H1 (cell line): Measurements from ENCODE around the gene NPC2. TPM values are rescaled to one million over a fixed set of nuclear protein-coding genes. Genes with fewer than 3 reads are reported as not detected.

ENCODE experiments used
- CTCF ChIA-PET: fragments of 300-600 bp; sonication (Branson Sonifier 250); formaldehyde crosslinking; loops from one replicate; lab custom pipeline; 2021; ENCODE audit not compliant: partially characterized antibody; lab: Charles Lee
- POLR2A ChIA-PET: fragments of 300-600 bp; sonication (Branson Sonifier 250); formaldehyde crosslinking; loops from one replicate; lab custom pipeline; 2021; ENCODE audit warnings: inconsistent platforms; ENCODE audit not compliant: partially characterized antibody; lab: Charles Lee
- DNase-seq, 2 experiments: peaks; one replicate each; pipeline versions ENCODE4 v3.0.0 to v3.0.0-alpha.2; 2010 to 2022; ENCODE audit warnings: low spot score in 2 of 2, low read depth in 1 of 2, mixed read lengths in 1 of 2
- FAIRE-seq: peaks from 2 replicates; lab custom pipeline; 2011; peaks lifted over from hg19 to GRCh38; lab: Jason Lieb, UNC
- H2AFZ ChIP-seq: 2 replicates; pipeline ENCODE4 v1.8.1; 2012; ENCODE audit warnings: low read length, inconsistent platforms
- H2AK5ac ChIP-seq: 2 replicates; pipeline ENCODE4 v1.6.1; 2013; ENCODE audit warnings: low read depth, low read length
- H2BK120ac ChIP-seq: replicated peaks from 2 replicates; pipeline ENCODE3; 2013; ENCODE audit warnings: low read depth, low read length, inconsistent platforms
- H2BK12ac ChIP-seq: 2 replicates; pipeline ENCODE4 v1.6.1; 2013; ENCODE audit warnings: low read depth, low read length
- H2BK15ac ChIP-seq: 2 replicates; pipeline ENCODE4 v1.6.1; 2013; ENCODE audit warnings: low read length
- H2BK20ac ChIP-seq: 2 replicates; pipeline ENCODE4 v1.6.1; 2013; ENCODE audit warnings: low read length
- H2BK5ac ChIP-seq: 2 replicates; pipeline ENCODE4 v1.6.1; 2013; ENCODE audit warnings: low read depth, low read length
- H3K14ac ChIP-seq: 2 replicates; pipeline ENCODE4 v1.6.1; 2013; ENCODE audit warnings: inconsistent platforms; ENCODE audit not compliant: insufficient read length
- H3K18ac ChIP-seq: 2 replicates; pipeline ENCODE4 v1.6.1; 2013; ENCODE audit warnings: low read length; ENCODE audit errors: extremely low read depth
- H3K23ac ChIP-seq: 2 replicates; pipeline ENCODE4 v1.6.1; 2013; ENCODE audit warnings: inconsistent platforms; ENCODE audit not compliant: insufficient read length
- H3K23me2 ChIP-seq: 2 replicates; pipeline ENCODE4 v1.6.1; 2013; ENCODE audit warnings: low read depth, low read length
- H3K27ac ChIP-seq: 2 replicates; pipeline ENCODE4 v1.6.1; 2011; ENCODE audit warnings: low read depth, low read length, inconsistent platforms
- H3K27me3 ChIP-seq, 4 experiments: replicated peaks in 1 of 4; 1 replicate in 1 of 4; 2 replicates in 3 of 4; pipeline versions ENCODE4 v1.6.1 to v1.8.1; 2011 to 2013; ENCODE audit warnings: low read length in 3 of 4, mild to moderate bottlenecking in 3 of 4, inconsistent platforms in 2 of 4, mixed read lengths in 2 of 4, moderate library complexity in 1 of 4; ENCODE audit not compliant: control insufficient read depth in 3 of 4, insufficient read depth in 3 of 4; ENCODE audit errors: extremely low read depth in 1 of 4
- H3K36me3 ChIP-seq, 4 experiments: 2 replicates each; pipeline versions ENCODE4 v1.6.1 to v1.8.1; 2011 to 2013; ENCODE audit warnings: mild to moderate bottlenecking in 4 of 4, low read length in 3 of 4, moderate library complexity in 2 of 4, control low read depth in 1 of 4, inconsistent platforms in 1 of 4; ENCODE audit not compliant: insufficient read depth in 4 of 4, control insufficient read depth in 2 of 4
- H3K4ac ChIP-seq: replicated peaks from 2 replicates; pipeline ENCODE3; 2013; ENCODE audit warnings: low read length, low read depth, mixed read lengths, inconsistent platforms; ENCODE audit not compliant: insufficient read length
- H3K4me1 ChIP-seq, 4 experiments: replicated peaks in 1 of 4; 1 replicate in 1 of 4; 2 replicates in 3 of 4; pipeline versions ENCODE4 v1.6.1 to v1.8.1; 2011 to 2013; ENCODE audit warnings: low read length in 3 of 4, inconsistent platforms in 2 of 4, mixed read lengths in 1 of 4; ENCODE audit not compliant: insufficient read depth in 4 of 4, control insufficient read depth in 3 of 4
- H3K4me2 ChIP-seq, 2 experiments: 2 replicates each; pipeline versions ENCODE4 v1.6.1 to v1.8.1; 2011 to 2013; ENCODE audit warnings: low read depth in 2 of 2, low read length in 2 of 2, control low read depth in 1 of 2, inconsistent platforms in 1 of 2, mild to moderate bottlenecking in 1 of 2; ENCODE audit not compliant: insufficient read depth in 1 of 2
- H3K4me3 ChIP-seq, 4 experiments: fragments of 200-600, 300-600 bp in 1 of 4; sonication (generic), shearing (Covaris generic), sonication (Bioruptor Twin) in 1 of 4; 2 replicates each; pipeline versions ENCODE4 v1.5.1 to v1.8.1; 2011 to 2016; ENCODE audit warnings: low read length in 4 of 4, low read depth in 3 of 4, control low read depth in 2 of 4, inconsistent platforms in 2 of 4, mild to moderate bottlenecking in 2 of 4, mixed read lengths in 1 of 4, moderate library complexity in 1 of 4; ENCODE audit not compliant: insufficient read depth in 2 of 4; ENCODE audit errors: extremely low read depth in 1 of 4
- H3K56ac ChIP-seq: replicated peaks from 2 replicates; pipeline ENCODE3; 2013; ENCODE audit warnings: low read depth, mild to moderate bottlenecking, mixed read lengths, low read length, inconsistent platforms; ENCODE audit not compliant: insufficient read length
- H3K79me1 ChIP-seq: 2 replicates; pipeline ENCODE4 v1.6.1; 2013; ENCODE audit warnings: low read depth, low read length, control low read depth
- H3K79me2 ChIP-seq, 2 experiments: 2 replicates each; pipeline versions ENCODE4 v1.6.1 to v1.8.1; 2012 to 2013; ENCODE audit warnings: low read length in 2 of 2, mild to moderate bottlenecking in 2 of 2, inconsistent platforms in 1 of 2; ENCODE audit not compliant: insufficient read depth in 2 of 2, control insufficient read depth in 1 of 2
- H3K9ac ChIP-seq, 4 experiments: replicated peaks in 1 of 4; 1 replicate in 1 of 4; 2 replicates in 3 of 4; pipeline versions ENCODE4 v1.6.1 to v1.8.1; 2011 to 2013; ENCODE audit warnings: low read depth in 3 of 4, low read length in 3 of 4, control low read depth in 2 of 4, mild to moderate bottlenecking in 2 of 4, moderate library complexity in 2 of 4, inconsistent platforms in 1 of 4; ENCODE audit errors: extremely low read depth in 1 of 4
- H3K9me3 ChIP-seq, 2 experiments: 2 replicates each; pipeline versions ENCODE4 v1.6.1 to v1.8.1; 2012 to 2013; ENCODE audit warnings: mild to moderate bottlenecking in 2 of 2, moderate library complexity in 2 of 2, control low read depth in 1 of 2, inconsistent platforms in 1 of 2, low read depth in 1 of 2, low read length in 1 of 2, mixed read lengths in 1 of 2; ENCODE audit not compliant: insufficient read depth in 2 of 2
- H4K20me1 ChIP-seq, 2 experiments: replicated peaks in 1 of 2; 2 replicates each; pipeline versions ENCODE3 to v1.8.1; 2011 to 2013; ENCODE audit warnings: inconsistent platforms in 2 of 2, low read length in 2 of 2, mild to moderate bottlenecking in 1 of 2; ENCODE audit not compliant: insufficient read depth in 2 of 2, control insufficient read depth in 1 of 2
- H4K5ac ChIP-seq: 2 replicates; pipeline ENCODE4 v1.6.1; 2013; ENCODE audit warnings: low read length, low read depth, mixed read lengths, inconsistent platforms; ENCODE audit not compliant: insufficient read length
- H4K8ac ChIP-seq: 2 replicates; pipeline ENCODE4 v1.8.0; 2013; ENCODE audit warnings: mild to moderate bottlenecking, moderate library complexity, low read length, inconsistent platforms; ENCODE audit not compliant: insufficient read depth; ENCODE audit errors: extremely low read depth
- H4K91ac ChIP-seq: replicated peaks from 2 replicates; pipeline ENCODE3; 2013; ENCODE audit warnings: low read length, mixed read lengths, inconsistent platforms; ENCODE audit not compliant: insufficient read length
- ASH2L ChIP-seq: fragments of 200-600, 300-600 bp; sonication (generic); IDR thresholded peaks from one replicate; pipeline ENCODE4 v1.7.1; 2017; ENCODE audit warnings: low read length
- EP300 ChIP-seq, 2 experiments: IDR thresholded peaks; 1 replicate in 1 of 2; 2 replicates in 1 of 2; pipeline ENCODE4 v1.6.1; 2011 to 2012; ENCODE audit warnings: low read depth in 2 of 2, low read length in 2 of 2, mild to moderate bottlenecking in 2 of 2, borderline replicate concordance in 1 of 2, inconsistent platforms in 1 of 2, moderate library complexity in 1 of 2
- GABPA ChIP-seq: IDR thresholded peaks from 2 replicates; pipeline ENCODE4 v1.6.1; 2011; ENCODE audit warnings: mild to moderate bottlenecking, low read length, moderate library complexity, borderline replicate concordance; ENCODE audit not compliant: insufficient read depth
- HDAC2 ChIP-seq, 2 experiments: fragments of 300-600 bp in 1 of 2; sonication (generic) in 1 of 2; IDR thresholded peaks; 2 replicates each; pipeline ENCODE4 v1.6.1; 2011 to 2012; ENCODE audit warnings: low read depth in 2 of 2, low read length in 2 of 2, mild to moderate bottlenecking in 2 of 2, moderate library complexity in 2 of 2, borderline replicate concordance in 1 of 2, inconsistent platforms in 1 of 2
- HDAC6 ChIP-seq: IDR thresholded peaks from one replicate; pipeline ENCODE4 v1.7.1; 2012; ENCODE audit warnings: low read depth, mild to moderate bottlenecking, inconsistent platforms, low read length, moderate library complexity
- POLR2A ChIP-seq, 2 experiments: IDR thresholded peaks; 1 replicate in 1 of 2; 2 replicates in 1 of 2; pipeline ENCODE4 v1.6.1; 2011; ENCODE audit warnings: low read depth in 2 of 2, low read length in 2 of 2, mild to moderate bottlenecking in 2 of 2; ENCODE audit errors: control extremely low read depth in 1 of 2
- POLR2AphosphoS5 ChIP-seq: IDR thresholded peaks from 2 replicates; pipeline ENCODE4 v1.6.1; 2011; ENCODE audit warnings: low read depth, low read length
- SIX5 ChIP-seq: IDR thresholded peaks from 2 replicates; pipeline ENCODE4 v1.6.1; 2011; ENCODE audit warnings: mild to moderate bottlenecking, low read depth, low read length
- TCF12 ChIP-seq: IDR thresholded peaks from 2 replicates; pipeline ENCODE4 v1.6.1; 2011; ENCODE audit warnings: low read depth, mild to moderate bottlenecking, low read length
- YY1 ChIP-seq: IDR thresholded peaks from 2 replicates; pipeline ENCODE4 v1.6.1; 2011; ENCODE audit warnings: low read depth, mild to moderate bottlenecking, low read length
- WGBS, 2 experiments: shearing (Covaris generic) in 1 of 2; methylation state at CpG; one replicate each; pipeline versions ENCODE4 v1.1.6 to v1.1.7; 2013 to 2015; ENCODE audit warnings: low lambda C conversion rate in 2 of 2, mixed read lengths in 2 of 2, inconsistent platforms in 1 of 2, low coverage in 1 of 2, missing lambda C conversion rate in 1 of 2; ENCODE audit not compliant: insufficient replicate concordance in 2 of 2, insufficient coverage in 1 of 2, insufficient read length in 1 of 2; ENCODE audit errors: extremely low coverage in 1 of 2, missing lambda C conversion rate in 1 of 2; 5-methylcytosine and 5-hydroxymethylcytosine counted together
- polyA plus RNA-seq, 7 experiments: library from polyadenylated mRNA; depleted of rRNA in 3 of 7; stranded (reverse) in 5 of 7; unstranded in 2 of 7; fragments of >200 nt in 5 of 7; fragments of 200-250 nt in 2 of 7; gene quantifications; 1 replicate in 5 of 7; 2 replicates in 1 of 7; 4 replicates in 1 of 7; pipeline versions ENCODE4 v1.2.1 to v1.2.3, GENCODE V29; 2011 to 2013; ENCODE audit warnings: missing spikeins in 2 of 7, mixed read lengths in 2 of 7
- total RNA-seq: library from RNA; stranded (reverse); fragmentation: NEBNext Ultra II Directional; extraction: Animal tissue kit (Norgen Biotek cat#: 25700); gene quantifications from 2 replicates; pipeline ENCODE4 v1.2.1, GENCODE V29; 2021

The NPC2 gene
- total and polyA plus RNA-seq, 2 of the 8 experiments (the other 6 are each of a cell fraction or from before 2014, with no cell fraction given) = 178 to 258 TPM

DNA sequence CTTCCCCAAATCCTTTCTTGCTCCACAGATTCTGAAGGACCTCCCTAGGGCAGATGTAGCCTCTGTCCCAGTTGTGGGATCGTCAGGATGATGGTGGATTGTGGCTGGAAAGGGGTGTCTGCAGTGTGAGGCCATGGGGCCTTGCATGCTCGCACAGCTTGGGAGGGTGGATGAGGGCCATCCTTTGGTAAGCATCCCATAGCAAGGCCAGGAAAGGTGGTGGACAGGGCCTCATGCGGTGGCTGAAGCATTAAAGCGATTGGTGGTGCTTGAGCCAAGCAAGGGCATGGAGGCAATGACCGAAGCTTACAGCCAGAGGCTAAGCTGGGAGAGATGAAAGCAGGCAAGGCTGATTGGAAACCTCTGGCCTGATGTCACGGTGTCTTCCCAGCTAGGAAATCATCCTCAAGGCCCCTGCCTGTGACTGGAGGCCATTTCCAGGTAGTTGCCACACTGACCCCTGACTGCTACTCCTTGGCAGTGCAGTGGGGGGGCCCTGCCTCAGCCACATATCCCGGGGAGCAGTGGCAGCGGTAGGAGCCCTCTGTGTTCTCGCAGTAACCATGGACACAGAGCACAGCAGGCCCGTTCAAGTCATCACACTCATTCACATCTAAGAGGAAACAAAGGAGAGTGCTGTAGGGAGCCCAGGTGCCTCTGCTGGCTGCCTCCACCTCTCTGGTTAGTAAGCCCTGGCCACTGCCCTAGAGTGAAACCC lies 7.5 kb upstream of the NPC2 start:
- no peak for FAIRE-seq
- Histone ChIP-seq H4K91ac (peak overlapping the region; percentile 13), H2AFZ (no peak overlapping the region)
- peak; percentile 57 for TF ChIP-seq POLR2AphosphoS5
- no peak for TF ChIP-seq TCF12
- TF ChIP-seq EP300 (IDR thresholded peaks at IDR 0.05; ENCODE audit: borderline replicate concordance in 1 of 2, low read depth in 2 of 2, low read length in 2 of 2) = peak in 1 of 2 experiments; percentile 21; a peak in 1 of 3 replicates
- no peak for TF ChIP-seq GABPA
- no peak for TF ChIP-seq HDAC6
- TF ChIP-seq POLR2A (IDR thresholded peaks at IDR 0.05; ENCODE audit: control extremely low read depth in 1 of 2, low read depth in 2 of 2, low read length in 2 of 2) = 0 out of 3 replicates have a peak, but pooled peaks of 1 of the 2 experiments have one; percentile 41
- no peak for TF ChIP-seq ASH2L
- TF ChIP-seq YY1 = peak; percentile 74
- 0 out of 4 replicates have a peak, but pooled peaks of 1 of the 2 experiments have one; percentile 39 for TF ChIP-seq HDAC2 (IDR thresholded peaks at IDR 0.05; ENCODE audit: borderline replicate concordance in 1 of 2, low read depth in 2 of 2, low read length in 2 of 2)
- no peak for TF ChIP-seq SIX5

More for the DNA sequence above, 7.5 kb upstream of the NPC2 start:
- H3K4ac ChIP-seq = no peak overlapping the region
- H3K79me1 ChIP-seq = no peaks in the 10 kb centered on the region
- peak overlapping the region in 3 of 4 experiments; percentile 10 to 32 (median 15); a peak in 4 of 8 replicates for H3K4me3 ChIP-seq
- peak overlapping the region; percentile 93; the same call in 1 of the 2 replicates for H2AK5ac ChIP-seq
- H3K27ac ChIP-seq = peak overlapping the region; percentile 84
- H3K23ac ChIP-seq = no peak overlapping the region
- POLR2A ChIA-PET = interaction anchor here (0.7 to 1.8 kb wide), 6 partner anchors 14 to 174 kb away, joined by 3 to 5 read pairs (median 4); no protein-coding TSS in a partner anchor
- H3K27me3 ChIP-seq = no peaks in the 10 kb centered on the region
- H3K9ac ChIP-seq = peak overlapping the region in 2 of 4 experiments; percentile 70 to 72; a peak in 4 of 7 replicates
- peak overlapping the region; percentile 56; the same call in 1 of the 2 replicates for H2BK12ac ChIP-seq
- H2BK5ac ChIP-seq = peak overlapping the region; percentile 37
- H3K9me3 ChIP-seq = no peaks in the 10 kb centered on the region
- H3K23me2 ChIP-seq = no peaks in the 10 kb centered on the region
- H2BK20ac ChIP-seq = no peak overlapping the region
- peak overlapping the region; percentile 19 to 60 for H3K4me2 ChIP-seq
- H2BK120ac ChIP-seq = no peak overlapping the region
- H3K36me3 ChIP-seq = peaks cover 0 to 5% (median 0%) of the 10 kb centered on the region in 4 experiments; a peak in 1 of 8 replicates
- H4K8ac ChIP-seq = 0 out of 2 replicates have a peak overlapping the region, but pooled peaks have one; percentile 66
- peaks cover 0 to 3% of the 10 kb centered on the region in 2 experiments for H4K20me1 ChIP-seq
- H3K14ac ChIP-seq = no peak overlapping the region
- 65% methylated on average over 10 of the region's 10 CpGs; no CpG with 5 or more reads in 1 of the 2 experiments for WGBS, 2 experiments
- CTCF ChIA-PET = interaction anchor here (0.7 to 6.2 kb wide), 25 partner anchors 9 to 223 kb away, joined by 3 to 64 read pairs (median 5); no protein-coding TSS in a partner anchor
- H3K4me1 ChIP-seq = peaks cover 4 to 19% (median 16%) of the 10 kb centered on the region in 4 experiments
- H3K56ac ChIP-seq = no peak overlapping the region
- DNase-seq = no peak
- H2BK15ac ChIP-seq = peak overlapping the region; percentile 36
- H4K5ac ChIP-seq = peak overlapping the region; percentile 18
- peak overlapping the region; percentile 3; the same call in 1 of the 2 replicates for H3K18ac ChIP-seq
- H3K79me2 ChIP-seq = peaks cover 0 to 3% of the 10 kb centered on the region in 2 experiments; a peak in 1 of 4 replicates
